Ureter (tissue), 1 donor: ENCODE results near the gene NRDE2. TPM values are rescaled to one million over a fixed set of nuclear protein-coding genes. Genes with fewer than 3 reads are reported as not detected.
"Not testable (repeated sequence)": the region's sequence is repeated elsewhere in the genome, so short reads cannot be mapped to it uniquely, and the experiment has no call there.

ENCODE experiments used
- DNase-seq: peaks from one replicate; pipeline ENCODE4 v3.0.0-alpha.2; 2020; ENCODE audit warnings: low spot score
- total RNA-seq: library from RNA; stranded (reverse); gene quantifications from one replicate; pipeline ENCODE4 v1.2.4, GENCODE V29; 2023
- donor health status: DM: yes; HTN: yes; CAD: no.

NRDE2 gene
- total RNA-seq, 1 donor from 2014 or later: 38.0 TPM

GRCh38 chr14:90274808-90275457 lies 56.8 kb downstream of the NRDE2 start:
- no peak for DNase-seq

- DNase-seq: no peak
Measured at GRCh38 chr14:90274019-90274418, 57.7 kb downstream of the NRDE2 start.

GRCh38 chr14:90273532-90273931 lies 58.2 kb downstream of the NRDE2 start:
- no peak for DNase-seq

GRCh38 chr14:90272523-90272922 lies 59.2 kb downstream of the NRDE2 start:
- no peak for DNase-seq

GRCh38 chr14:90268420-90268819 lies 63.3 kb downstream of the NRDE2 start:
- no peak for DNase-seq

DNA sequence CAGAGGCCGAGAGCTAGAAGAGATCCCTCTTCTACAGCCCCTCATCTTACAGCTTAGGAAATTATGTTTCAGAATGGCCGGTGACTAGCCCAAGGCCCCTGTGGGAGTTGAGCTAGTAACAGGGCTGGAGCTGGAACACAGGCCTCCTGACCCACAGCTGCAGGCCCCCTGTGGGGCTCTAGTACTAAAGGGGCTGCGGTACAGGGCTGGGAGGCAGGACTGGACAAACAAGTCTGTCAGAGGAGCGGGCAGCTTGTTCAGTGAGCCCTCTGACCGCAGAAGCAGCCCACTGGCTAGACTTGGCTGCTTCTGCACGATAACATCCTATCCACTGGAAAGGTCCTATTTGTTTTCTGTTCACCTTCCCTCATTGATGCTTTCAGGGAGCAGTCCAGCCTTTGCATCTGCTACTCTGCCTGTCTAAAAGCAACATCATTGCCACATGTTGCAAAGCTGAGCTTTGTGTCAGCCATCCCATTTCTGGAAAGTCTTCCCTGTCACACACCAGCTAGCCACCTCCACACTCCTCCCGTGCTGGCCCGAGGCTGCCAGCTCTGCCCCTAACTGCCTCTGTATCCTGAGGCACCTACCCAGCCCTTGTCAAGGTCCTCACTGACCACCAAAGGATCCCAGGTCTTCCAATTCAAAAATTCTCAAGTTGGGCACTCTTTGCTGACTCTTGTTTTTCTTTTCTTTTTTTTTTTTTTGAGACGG lies 65.1 kb downstream of the NRDE2 start:
- DNase-seq: no peak

DNA sequence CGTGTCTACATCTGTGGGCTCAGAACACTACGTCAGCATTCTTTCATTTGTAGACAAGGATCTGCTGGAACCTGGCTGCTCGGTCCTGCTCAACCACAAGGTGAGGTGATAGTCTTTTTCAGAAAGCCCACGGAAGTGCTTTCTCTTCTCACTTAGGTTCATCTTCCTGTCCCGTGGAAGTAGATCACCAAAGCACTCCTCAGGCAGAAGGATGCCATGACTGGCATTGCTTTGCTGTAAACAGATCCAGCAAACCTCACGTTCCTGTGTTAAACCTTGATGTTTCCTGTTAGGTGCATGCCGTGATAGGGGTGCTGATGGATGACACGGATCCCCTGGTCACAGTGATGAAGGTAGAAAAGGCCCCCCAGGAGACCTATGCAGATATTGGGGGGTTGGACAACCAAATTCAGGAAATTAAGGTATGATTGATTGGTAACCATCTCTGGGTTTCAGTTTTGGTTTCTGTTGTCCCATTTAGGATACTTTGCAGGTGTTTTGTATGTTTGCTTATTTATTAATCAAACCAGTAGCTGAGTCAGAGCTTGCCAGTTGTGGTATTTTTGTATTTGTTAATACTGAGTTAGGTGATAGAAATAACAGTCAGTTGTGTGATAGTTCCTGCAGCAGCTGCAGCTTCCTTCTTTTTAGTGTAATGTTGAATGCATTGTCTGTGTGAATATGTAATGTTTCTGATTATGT lies 67.8 kb downstream of the NRDE2 start:
- no peak for DNase-seq

DNA sequence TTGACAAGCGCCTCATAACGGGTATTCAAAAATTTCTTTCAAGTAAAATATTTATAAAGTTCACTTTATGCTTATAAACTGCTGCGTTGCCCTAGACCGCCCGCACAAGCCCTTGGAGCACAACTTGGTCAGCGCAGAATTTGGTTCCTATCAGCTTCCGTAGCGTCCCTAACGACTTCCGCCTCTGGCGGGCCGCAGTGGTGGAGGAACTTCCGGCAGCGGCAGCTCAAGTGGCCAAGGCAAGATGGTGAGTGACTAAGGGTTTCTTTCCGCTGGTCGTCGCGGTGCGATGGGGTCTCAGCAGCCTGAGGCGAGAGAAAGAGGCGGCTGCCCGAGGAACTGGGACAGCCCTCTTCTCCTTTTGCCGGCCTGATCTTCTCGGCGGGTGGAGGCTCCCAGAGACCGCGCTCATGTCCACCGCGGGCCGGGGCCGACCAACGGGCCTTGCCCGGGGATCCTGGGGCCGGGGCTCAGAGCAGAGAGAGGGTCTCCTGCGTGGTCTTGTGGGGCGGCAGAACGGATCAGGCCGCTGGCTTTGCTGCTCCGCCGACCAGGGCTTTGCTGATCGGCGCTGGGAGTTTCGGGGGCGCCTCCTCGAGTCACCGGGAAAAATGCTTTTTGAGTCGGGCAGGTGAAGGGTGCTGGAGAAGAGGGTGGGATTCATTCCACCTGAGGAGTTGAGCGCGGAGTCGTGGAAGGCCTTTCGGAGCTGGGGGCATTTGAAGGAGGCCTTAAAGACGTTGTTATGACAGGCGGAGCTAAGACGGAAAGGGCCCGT lies 75.2 kb downstream of the NRDE2 start, which contains the start of gene PSMC1:
Gene PSMC1 (plus strand): TSS at position 200 of the 778 bp plus-strand sequence. CDS start 45 bp downstream, at position 245.
- peak; percentile 94 for DNase-seq

DNA sequence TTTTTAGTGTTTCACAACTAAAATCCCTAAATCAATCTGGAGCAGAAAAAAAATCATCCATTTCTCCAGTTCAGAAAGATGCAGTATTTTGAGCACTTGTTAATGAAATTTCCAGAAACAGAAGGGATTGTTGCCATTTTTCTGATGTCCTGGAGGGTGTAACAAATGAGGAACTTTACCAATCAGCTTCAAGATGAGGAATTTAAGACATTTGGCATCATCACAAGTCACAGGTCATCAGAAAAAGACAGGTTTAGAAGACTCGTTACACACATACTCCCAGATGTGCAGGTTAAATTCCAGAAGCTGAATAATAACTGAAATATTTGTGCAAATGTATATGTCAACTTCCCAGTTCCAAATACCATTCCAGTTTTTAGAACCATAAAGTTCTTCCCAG lies 75.9 kb downstream of the NRDE2 start:
- DNase-seq: no peak

DNA sequence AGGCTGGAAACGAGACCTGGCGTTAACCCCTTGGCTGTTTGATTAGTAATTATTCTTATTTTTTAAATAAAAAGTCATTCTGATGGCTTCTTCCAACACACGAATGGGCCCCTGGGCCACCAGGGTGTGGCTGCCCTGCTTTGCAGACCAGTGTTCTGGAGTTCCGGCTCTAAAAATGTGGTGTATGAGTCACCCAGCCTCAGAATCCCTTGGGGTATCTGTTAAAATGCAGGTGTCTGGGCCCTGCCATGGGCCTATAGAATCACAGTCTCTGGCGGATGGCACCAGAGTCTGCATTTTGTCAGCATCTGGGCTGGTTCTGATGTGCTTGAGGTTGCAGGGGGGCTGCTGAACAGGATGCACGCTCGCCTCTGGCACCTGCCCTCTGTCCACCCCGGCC lies 77.9 kb downstream of the NRDE2 start:
- DNase-seq: no peak

DNA sequence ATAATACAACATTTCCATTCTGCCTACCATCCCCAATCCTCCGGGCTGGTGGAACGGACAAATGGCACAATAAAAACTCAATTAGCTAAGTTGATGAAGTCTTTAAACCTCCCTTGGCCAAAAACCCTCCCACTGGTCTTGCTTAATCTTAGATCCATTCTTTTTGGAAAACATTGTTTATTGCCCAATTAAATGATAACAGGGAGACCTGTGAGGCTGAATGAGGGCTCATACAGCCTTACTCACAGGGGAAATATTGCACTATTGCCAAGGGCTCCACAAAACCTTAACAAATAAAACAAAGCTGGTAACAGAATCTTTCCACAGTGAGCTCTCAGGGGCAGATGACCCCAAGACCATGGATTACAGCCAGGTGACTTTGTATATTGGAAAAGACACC lies 83.1 kb downstream of the NRDE2 start:
- no peak for DNase-seq

DNA sequence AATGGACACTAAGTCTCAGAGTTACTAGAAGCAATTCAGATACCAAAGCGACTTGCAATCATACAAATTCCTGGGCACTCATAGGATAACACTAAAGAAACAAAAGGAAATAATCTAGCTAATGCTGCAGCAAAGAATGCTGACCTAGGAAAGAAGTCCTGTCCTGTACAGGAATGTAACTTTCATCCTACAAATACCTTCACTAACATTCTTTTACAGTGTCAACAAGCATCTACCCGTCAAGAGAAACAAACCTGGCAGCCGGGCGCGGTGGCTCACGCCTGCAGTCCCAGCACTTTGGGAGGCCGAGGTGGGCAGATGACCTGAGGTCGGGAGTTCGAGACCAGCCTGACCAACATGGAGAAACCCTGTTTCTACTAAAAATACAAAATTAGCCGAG lies 84.3 kb downstream of the NRDE2 start:
- DNase-seq: not testable (repeated sequence)

- no peak for DNase-seq
Measured at GRCh38 chr14:90246936-90247335, 84.8 kb downstream of the NRDE2 start.

GRCh38 chr14:90242444-90242843 lies 89.3 kb downstream of the NRDE2 start:
- DNase-seq: no peak

GRCh38 chr14:90239139-90239538 lies 92.6 kb downstream of the NRDE2 start:
- no peak for DNase-seq

DNA sequence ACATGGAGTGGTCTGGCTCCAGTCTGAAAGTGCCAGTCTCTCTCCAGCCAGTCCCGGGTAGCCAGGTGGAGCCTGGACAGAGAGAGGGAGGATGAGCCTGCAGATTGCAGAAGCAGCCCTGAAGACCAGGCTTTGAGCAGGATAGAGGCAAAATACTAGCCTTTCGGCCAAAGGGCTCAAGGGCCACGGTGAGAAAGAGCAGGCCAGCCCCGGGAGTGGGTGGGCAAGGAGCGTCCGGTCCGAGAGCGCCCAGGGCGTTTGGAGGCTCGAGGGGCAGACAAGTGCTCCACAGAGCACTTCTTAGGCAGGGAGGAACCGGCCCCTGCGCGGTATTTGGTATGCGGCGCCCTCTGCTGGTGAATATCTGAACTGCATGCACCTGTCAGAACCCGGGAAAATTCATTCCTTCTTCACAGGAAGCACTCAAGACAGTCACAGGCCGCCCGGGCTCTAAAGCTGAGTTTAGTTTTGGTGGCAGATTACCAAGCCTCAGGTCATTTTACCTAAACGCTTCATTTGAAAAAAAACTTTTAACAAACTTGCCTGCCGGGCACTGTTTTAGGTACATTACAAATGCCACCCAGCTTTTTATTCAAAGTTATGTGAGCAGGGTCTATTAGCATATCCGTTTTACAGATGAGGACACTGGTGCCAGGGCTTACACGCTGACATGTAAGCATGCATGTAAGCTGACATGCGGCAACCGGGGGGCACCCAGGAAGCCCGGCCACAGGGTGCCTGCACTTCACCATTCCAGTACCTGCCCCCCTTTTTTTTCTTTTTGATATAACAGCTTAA lies 96.4 kb downstream of the NRDE2 start:
- DNase-seq: peak; percentile 70

- not testable (repeated sequence) for DNase-seq
Measured at GRCh38 chr14:90229942-90230341, 101.8 kb downstream of the NRDE2 start.

- no peak for DNase-seq
Measured at GRCh38 chr14:90228478-90228877, 103.3 kb downstream of the NRDE2 start.
